ENCODE results near the gene ADGB.
"Not testable (repeated sequence)": the region's sequence is repeated elsewhere in the genome, so short reads cannot be mapped to it uniquely, and the experiment has no call there.

The ADGB gene

DNA sequence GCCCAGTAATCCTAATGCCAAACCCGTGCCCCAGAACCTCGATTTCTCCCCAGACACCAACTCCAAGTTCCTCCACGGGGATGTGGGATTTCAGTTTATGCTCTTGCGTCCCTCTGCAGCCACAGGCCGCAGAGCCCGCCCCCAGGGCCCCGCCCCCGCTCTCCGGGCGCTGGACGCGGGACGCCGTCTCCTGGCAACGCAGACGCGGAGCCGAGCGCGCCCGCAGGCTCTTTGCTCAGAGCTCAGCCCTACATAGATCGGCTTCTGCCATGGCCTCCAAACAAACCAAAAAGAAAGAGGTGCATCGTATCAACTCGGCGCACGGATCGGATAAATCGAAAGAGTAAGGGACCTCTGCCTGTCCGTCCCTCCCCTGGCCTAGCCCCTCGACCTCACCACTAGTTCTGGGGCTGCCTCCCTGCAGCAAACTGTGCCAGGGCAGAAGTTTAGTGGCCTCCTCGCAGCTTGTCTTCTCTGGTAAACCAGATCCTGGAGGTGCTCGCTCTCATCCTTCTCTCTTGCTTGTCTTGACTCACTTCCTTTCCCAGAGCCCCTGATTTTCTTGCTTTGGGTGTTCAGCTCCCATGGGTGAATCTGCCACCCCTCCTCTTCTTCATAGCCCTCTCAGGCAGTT lies at the start of gene ADGB:
TSS of gene ADGB (plus strand) at position 201 of the 634 bp plus-strand sequence. CDS start at position 270, 69 bp downstream.
- peak; percentile 62 for DNase-seq

DNA sequence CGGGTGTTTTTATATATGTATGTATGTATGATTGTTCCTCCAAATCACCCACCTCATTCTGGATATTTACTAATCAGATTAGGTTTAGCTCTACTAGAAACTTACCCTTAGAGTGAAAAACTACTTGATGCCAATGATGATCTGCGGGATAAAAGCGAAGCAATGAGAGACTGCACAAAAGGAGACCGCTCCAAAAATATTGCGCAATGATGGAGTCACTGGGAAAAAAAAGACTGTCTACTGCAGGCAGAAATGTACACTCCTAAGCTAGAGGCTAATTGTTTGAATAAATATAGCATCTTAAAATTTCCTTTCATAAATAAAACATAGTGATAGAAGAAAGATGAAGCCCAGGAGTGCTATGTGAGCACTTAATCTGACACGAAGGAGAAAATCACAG lies 47.9 kb upstream of the ADGB start:
- DNase-seq = no peak

DNA sequence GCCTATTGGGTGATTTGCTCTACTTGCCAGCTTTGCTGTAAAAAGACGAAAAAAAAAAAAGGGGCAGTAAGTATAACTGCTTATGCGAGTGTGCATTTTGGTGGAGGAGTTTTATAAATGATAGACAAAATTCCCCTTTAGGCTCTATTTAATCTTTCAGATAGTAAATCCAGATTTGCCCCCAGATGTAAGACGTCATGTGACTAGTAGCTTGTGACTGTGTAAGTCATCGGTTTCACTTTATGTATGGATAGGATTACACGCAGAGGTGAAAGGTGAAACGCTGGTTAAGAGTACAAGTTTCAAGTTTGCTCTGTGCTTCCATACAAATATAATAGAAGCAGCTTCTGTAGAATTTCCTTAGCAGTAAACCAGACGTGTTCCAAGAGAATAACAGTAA lies 47.2 kb upstream of the ADGB start:
- DNase-seq = no peak

DNA sequence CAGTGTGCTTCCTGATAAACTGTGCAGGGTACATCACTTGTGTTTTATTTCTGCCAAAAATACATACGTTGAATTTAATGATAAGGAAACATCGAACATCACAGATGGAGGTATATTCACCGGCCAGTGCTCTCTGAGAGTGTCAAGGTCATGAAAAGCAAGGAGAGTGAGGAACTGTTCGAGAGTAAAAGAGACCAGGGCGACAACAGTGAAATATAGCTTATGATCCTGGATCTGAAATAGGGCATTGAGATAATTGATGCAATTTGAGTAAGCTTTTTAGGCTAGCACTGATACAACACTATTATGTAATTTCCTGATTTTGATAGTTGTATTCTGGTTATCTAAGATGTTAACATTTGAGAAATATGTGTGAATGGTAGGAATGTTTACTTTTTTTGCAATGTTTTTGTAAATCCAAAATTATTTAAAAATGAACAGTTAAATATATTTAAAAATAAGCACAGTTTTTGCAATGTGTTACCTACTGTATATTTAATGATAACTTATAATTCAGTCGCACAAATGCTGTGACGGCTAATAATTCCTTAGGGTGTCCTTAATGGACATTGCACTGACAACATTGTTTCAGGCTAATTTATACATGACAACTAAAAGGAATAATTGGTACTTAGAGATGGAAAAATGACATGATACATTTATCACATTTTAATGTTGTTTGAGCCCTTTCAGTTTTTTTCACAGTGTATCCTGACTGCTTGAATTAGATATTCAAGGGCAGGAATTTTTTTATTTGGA lies 45.2 kb upstream of the ADGB start:
- DNase-seq = no peak

DNA sequence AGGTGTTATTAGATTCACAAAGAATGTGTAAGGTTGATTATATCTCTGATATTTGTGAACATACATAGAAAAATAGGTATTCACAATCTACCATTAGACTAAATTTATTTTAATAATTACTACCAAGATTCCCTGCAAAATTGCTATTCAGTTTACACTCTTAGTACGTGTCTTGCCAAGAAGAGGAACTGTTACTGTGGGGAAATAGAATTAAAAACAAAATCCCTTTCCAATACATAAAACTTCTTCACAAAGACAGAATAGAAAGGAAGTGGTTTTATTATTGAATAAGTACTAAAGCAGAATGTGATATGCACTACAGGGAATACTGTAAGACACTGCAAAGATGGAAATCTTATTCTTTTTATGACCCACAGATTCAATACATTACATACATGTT lies 38.2 kb upstream of the ADGB start:
- DNase-seq = no peak

DNA sequence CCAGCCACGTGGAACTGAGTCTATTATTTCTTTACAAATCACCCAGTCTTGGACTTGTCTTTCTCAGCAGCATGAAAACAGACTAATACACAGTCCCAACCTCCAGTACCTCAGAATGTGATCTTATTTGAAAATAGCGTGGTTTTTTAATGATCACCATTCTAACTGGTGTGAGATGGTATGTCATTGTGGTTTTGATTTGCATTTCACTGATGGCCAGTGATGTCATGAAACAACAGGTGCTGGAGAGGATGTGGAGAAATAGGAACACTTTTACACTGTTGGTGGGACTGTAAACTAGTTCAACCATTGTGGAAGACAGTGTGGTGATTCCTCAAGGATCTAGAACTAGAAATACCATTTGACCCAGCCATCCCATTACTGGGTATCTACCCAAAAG lies 32.1 kb upstream of the ADGB start:
- not testable (repeated sequence) for DNase-seq

DNA sequence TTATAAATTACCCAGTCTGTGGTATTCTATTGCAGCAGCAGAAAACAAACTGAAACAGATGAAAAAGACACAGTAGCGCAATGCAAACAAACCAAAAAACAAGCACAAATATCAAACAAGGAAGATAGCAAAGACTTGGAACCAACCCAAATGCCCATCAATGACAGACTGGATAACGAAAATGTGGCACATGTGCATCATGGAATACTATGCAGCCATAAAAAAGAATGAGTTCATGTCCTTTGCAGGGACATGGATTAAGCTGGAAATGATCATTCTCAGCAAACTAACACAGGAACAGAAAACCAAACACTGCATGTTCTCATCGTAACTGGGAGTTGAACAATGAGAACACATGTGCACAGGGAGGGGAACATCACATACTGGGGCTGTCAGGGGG lies 30.2 kb upstream of the ADGB start:
- DNase-seq = not testable (repeated sequence)

DNA sequence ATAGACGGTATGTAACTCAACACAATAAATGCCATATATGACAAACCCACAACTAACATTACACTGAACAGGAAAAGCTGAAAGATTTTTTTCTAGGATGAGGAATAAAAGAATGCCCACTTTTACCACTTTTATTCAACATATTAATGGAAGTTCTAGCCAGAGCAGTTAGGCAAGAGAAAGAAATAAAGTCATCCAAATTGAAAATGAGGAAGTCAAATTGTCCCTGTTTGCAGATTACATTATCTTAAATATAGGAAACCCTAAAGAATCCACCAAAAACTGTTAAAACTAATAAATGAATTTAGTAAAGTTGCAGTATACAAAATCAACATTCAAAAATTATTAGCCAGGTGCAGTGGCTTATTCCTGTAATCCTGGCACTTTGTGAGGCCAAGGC lies 24.6 kb upstream of the ADGB start:
- peak; percentile 12 for DNase-seq

DNA sequence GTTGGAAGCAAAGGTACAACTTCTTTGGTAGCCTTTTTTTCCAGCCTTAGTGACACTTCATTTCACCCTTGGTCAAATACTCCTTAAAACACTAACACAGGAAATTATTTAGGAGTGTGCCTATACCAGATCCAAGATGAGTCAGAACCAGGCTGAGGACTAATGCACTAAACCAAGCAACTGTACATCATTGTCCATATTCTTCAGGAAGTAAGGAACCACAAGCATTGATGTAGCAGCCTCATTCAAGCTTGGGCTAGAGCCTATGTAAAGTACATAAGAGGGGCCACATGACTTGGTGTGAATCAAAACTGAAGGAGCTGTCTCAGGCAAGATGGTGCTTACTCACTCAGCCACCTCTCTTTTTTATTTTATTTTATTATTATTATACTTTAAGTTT lies 20.7 kb upstream of the ADGB start:
- peak; percentile 6 for DNase-seq

DNA sequence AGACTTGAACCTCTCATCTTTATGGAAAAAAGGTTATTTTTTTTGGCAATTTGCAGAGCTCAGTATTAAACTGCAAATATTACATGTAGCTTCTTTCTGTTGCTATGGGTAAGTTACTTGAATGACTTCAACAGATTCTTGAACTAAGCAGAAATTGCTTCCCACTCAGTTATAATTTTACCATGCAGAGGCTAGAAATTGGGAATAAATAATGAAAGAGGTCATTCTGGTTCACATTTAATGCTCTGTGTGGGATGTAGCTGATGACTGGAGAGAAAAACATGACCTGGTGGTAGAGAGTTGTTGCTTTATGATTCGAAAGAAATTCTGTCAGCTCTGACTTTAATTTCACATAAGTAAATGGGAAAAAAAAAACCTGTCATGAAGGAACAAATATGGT lies 16.8 kb upstream of the ADGB start:
- peak; percentile 24 for DNase-seq

DNA sequence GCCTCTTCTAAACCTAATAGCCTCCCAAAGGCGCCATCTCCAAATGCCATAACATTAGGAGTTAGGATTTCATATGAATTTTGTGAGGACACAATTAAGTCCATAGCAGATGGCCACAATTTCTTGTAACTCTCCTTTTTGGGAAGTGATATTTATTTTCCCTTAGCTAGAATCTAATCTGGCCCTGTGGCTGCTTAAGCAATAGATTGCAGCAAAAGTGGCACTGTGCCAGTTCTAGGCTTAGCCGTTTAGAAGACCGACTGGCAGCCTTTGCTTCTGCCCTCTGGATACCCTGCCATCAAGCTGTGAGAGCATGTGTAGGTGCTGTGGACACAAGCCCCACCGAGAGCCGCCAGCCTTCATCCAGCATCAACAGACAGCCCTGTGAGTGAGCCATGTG lies 15.9 kb upstream of the ADGB start:
- peak; percentile 91 for DNase-seq

DNA sequence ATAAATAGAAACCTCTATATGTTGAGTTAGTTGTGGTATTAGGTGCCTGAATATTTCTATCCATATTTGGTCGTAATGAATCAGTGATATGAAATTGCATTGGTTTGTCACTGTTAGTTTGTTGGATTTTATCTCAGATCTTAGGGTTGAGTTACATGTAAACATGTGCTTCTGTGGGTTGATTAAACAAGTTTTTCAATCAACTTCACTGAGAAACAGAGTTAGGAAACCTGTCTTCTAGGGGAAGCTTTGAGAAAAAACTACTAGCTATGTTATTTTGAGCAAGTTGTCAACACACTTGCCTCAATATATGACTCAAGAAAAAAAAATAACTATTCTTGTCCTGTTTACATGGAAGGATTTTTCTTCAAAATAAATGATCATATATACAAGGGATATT lies 14.8 kb upstream of the ADGB start:
- DNase-seq = no peak

DNA sequence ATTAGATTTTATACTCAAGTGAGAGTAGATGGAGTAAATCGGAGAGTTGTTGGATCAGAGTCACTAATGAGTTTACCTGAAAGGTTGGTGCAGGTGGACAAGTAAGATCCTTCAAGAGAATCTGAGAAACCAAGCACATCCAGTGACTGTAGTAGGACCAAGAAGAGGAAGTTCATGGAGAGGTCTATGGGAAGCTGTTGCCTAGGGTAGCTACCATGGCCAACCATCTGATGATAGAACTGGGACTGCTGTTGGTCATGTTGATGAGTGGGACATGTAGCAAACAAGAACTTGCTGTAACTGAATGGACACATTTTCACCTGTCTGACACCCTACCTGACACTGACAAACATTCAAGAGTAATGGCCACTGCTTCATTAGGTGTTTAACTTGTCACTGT lies 11.3 kb upstream of the ADGB start:
- DNase-seq = no peak

DNA sequence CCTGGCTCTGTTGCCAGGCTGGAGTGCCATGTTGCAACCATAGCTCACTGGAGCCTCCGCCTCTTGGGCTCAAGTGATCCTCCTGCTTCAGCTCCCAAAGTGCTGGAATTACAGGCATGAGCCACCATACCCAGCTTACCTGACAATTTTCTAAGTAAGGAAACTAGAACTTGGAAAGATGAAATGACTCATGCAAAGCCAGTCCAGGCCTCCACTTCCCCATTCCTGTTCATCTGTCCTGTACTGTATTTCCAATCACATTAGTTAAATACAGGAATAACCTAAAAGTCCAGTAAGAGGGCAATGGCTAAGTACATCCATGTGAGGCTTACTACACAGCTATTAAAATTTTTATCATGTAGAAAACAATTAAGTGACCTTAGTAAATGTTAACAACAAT lies 8.3 kb upstream of the ADGB start:
- DNase-seq = peak; percentile 33

DNA sequence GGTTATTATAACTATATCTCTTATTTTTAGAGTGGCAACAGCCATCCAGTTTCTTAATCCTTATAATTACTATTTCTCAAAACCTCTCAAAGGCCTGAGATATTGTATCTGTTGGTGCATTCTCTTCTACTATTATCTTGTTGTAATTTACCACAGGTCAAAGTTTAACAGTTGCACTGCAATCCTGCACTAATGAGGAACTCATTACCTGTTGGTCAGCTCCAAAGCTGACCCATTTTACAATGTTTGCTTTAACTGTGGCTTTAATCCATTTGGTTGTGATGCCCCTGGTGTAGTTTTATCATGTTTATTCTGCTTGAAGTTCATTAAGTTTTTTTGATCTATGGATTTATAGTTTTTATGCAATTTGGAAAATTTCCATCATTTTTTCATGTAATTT lies 6.3 kb upstream of the ADGB start:
- no peak for DNase-seq

DNA sequence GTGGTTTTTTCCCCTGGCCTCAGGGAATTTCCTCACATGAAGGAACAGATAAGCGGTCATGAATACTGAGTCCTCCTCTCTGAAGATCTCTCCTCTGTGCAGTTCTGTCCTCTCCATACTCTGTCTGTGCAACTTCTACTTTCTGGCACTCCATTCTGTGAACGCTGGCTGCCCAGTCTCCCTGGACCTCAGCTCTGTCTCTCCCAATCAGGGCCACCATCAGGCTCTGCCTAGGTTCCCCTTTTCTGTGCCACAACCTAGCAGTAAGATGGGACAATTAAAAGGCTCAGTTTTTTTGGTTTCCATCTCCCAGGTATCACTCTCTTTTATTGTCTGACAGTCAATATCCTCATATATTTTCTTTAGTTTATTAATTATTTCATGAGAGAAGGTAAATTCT lies 4.8 kb upstream of the ADGB start:
- peak; percentile 40 for DNase-seq

DNA sequence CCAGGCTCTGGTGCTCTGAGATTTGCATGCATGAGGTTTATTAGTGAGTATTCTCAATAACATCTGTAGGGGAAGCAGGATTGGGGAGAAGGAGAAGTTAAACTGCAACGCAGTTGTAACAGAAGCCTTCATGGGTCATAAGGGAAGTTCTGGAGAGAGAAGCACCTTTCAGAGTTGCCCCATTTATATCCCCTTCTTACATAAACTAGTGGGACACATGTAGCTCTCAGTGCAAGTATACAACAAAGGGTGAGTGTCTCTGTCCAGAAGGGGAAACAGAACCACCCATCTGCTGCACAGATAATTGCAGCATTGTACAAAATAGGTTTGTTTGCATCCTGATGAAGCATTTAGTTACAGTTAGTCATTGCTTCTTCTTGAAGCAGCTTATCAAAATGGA lies 4.3 kb upstream of the ADGB start:
- DNase-seq = peak; percentile 74

DNA sequence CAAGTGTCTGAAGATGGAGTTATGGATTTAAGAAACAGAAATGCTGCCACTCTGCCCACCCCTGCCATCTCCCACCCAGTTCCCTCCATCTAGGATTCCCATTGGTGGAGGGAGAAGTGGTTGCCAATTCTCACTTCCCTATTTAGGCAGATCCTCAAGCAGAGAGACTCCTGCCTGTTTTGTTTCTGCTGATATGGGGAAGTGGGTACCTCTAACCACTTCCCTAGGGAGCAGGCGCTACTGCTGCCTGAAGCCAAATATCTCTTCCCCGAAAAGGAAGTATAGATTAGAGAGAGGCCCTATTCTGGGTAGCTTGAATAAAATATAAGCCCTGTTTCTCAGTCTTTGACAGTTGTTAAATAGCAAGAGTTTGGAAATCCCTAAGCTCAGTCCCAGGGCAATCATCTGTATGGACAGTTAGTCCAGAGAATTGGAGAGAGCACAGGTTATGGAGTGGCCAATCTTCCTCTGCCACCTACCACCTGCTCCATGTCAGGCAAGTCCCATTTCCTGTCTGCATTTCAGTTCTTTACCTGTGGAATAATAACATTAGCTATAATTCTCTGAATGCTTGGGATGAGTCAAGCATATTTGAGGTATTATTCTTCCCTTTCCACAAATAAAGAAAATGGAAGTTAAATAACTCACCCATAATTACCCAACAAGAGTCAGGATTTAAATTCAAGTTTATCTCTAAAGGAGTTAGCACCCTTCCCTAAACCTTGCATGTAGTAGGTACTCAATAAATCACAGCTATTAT lies 2.6 kb upstream of the ADGB start:
- peak; percentile 87 for DNase-seq

DNA sequence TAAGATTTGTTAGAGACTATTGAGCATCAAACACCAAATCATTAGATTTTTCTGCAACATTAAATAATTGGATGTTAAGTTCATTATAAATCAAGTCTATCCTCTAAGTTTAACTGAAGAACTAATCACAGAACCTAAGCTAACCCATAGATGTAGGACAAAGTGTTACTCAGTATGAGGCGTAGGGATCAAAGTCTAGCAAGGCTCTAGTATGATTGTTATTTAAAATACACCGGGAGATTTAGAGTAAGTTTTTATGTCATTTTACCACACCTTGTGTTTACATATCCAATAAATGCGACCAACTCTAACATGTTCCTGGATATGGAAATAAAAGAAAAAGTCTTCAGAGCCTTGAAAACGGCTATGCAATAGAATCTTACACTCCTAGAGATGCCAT lies 2.6 kb downstream of the ADGB start:
- no peak for DNase-seq

DNA sequence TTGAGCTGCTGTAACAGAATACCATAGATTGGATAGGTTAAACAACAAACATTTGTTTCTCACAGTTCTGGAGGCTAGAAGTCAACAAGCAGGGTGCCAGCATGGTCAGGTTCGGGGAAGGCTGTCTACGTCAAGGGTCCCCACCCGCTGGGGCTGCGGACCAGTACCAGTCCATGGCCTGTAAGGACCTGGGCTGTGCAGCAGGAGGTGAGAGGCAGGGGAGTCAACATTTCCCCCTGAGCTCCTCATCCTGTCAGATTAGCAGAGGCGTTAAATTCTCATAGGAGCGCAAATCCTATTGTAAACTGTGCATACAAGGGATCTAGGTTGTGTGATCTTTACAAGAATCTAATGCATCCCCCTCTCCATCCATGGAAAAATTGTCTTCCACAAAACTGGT lies 3.8 kb downstream of the ADGB start:
- no peak for DNase-seq

DNA sequence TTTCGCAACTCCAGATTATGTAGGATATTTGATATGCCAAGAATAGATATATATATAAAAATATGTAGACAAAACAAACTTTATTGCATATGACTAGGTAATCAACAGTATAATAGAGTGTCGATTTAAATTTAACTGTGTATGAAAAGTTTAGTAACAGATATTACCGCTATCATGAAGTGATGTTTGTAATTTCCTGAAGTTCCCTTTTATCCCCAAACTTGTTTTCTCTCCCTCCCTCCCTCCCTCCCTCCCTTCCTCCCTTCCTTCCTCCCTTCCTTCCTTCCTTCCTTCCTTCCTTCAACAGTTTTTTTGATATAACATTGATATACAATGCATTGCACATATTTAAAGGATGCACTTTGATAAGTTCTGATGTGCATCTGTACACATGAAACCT lies 15.2 kb downstream of the ADGB start:
- DNase-seq = no peak

DNA sequence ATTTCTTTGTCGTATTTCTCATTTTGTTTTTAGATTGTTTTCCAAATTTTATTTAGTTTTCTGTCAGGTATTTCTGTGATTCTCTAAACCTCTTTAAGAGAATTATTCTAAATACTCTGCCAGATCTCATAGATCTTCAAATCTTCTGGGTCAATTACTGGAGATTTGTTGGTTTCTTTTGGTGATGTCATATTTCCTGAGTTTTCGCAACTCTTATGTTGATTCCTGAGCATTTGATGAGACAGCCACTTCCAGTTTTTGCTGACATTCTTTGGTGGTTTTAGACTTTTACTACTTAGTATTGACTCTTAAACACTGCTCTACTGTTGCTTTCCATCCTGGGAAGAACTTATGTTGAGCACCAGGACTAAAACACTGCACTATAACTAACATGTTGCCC lies 21.9 kb downstream of the ADGB start:
- peak; percentile 63 for DNase-seq

DNA sequence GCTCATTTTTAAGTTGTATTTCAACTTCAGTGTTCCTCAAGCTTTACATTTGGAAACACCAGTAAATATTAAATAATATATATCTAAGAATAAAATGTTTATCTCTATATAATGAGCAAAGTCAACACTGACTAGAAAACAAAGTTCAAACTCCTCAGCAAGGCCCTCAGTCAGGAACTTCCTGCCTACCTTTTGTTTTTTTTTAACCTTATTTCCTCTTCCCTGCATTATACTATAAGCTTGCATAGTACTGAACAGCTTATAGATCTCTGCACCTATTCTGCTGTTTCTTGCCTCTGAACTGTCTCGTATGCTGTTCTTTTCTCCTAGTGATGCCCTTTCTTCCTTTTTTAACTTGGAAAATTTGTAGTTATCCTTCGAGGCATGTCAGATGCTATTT lies 29.6 kb downstream of the ADGB start:
- no peak for DNase-seq

DNA sequence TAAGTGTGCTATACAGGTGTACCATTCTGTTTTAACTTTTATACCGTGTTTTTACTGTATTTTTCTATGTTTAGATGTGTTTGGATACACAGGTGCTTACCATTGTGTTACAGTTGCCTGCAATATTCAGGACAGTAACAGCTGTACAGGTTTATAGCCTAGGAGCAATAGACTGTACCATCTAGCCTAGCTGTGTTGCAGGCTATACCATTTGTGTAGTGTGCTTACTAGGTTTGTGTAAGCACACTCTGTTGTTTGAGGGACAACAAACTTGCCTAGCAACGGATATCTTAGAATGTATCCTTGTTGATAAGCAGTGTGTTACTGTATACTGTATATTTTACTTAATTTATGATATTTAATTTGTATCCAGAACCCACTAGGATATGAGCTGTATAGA lies 35.2 kb downstream of the ADGB start:
- no peak for DNase-seq
